Breast epithelium (tissue), 4 donors: ENCODE results near the gene FAM221B. TPM values are rescaled to one million over a fixed set of nuclear protein-coding genes. Genes with fewer than 3 reads are reported as not detected.
A peak's percentile ranks its signal among the peaks of the same experiment; 100 is the strongest.

Experiments
- DNase-seq, 2 donors: peaks; one replicate each; pipeline ENCODE4 v3.0.0-alpha.2; 2019; ENCODE audit warnings: low spot score in 2 of 2
- H3K27ac ChIP-seq, 2 donors: fragments of 200-600 bp; sonication (generic) in 1 of 2; one replicate each; pipeline ENCODE4 v1.5.1; 2016 to 2019; ENCODE audit warnings: mild to moderate bottlenecking in 1 of 2
- H3K27me3 ChIP-seq, 2 donors: fragments of 200-600 bp; sonication (generic) in 1 of 2; one replicate each; pipeline versions ENCODE4 v1.5.1 to v1.6.0; 2017 to 2019; ENCODE audit warnings: control low read depth in 1 of 2, mild to moderate bottlenecking in 1 of 2
- H3K36me3 ChIP-seq: fragments of 200-600 bp; one replicate; pipeline ENCODE4 v1.5.1; 2019
- H3K4me1 ChIP-seq, 2 donors: fragments of 200-600 bp; sonication (generic); one replicate each; pipeline ENCODE4 v1.5.1; 2016 to 2019; ENCODE audit warnings: control low read depth in 1 of 2
- H3K4me3 ChIP-seq, 3 donors: fragments of 200-600 bp; sonication (generic); 1 replicate in 2 of 3; 2 replicates in 1 of 3; pipeline ENCODE4 v1.5.1; 2016 to 2019; ENCODE audit warnings: mild to moderate bottlenecking in 3 of 3, moderate library complexity in 2 of 3
- H3K9me3 ChIP-seq, 2 donors: fragments of 200-600 bp; sonication (generic) in 1 of 2; one replicate each; pipeline ENCODE4 v1.5.1; 2016 to 2019; ENCODE audit warnings: control low read depth in 1 of 2
- POLR2A ChIP-seq: fragments of 450-650 bp; IDR thresholded peaks from one replicate; pipeline ENCODE4 v1.6.1; 2016; ENCODE audit warnings: antibody characterized with exemption, mild to moderate bottlenecking, moderate library complexity
- POLR2AphosphoS5 ChIP-seq, 3 donors: sonication (generic); formaldehyde crosslinking; IDR thresholded peaks; one replicate each; pipeline ENCODE4 v1.6.1; 2017; ENCODE audit warnings: antibody characterized with exemption in 3 of 3
- intact Hi-C: fragments of 100-400 bp; cut with DNase I; formaldehyde crosslinking; loops from one replicate; pipeline ENCODE4 v1.15.1; 2023; ENCODE audit warnings: low total_unique reads
- total RNA-seq, 3 donors: library from RNA; depleted of rRNA; stranded (reverse); fragments of >200 nt; gene quantifications; one replicate each; pipeline ENCODE4 v1.1.0, GENCODE V29; 2016
- TF ChIP-seq, protein P1 (sequence below), 3 donors: fragments of 450-650 bp; IDR thresholded peaks; one replicate each; pipeline ENCODE4 v1.5.1; 2016 to 2017; ENCODE audit warnings: antibody characterized with exemption in 3 of 3, mild to moderate bottlenecking in 3 of 3, moderate library complexity in 3 of 3

The FAM221B gene
- total RNA-seq, 3 donors from 2014 or later: 0.15 TPM; not detected in 2

- no peak for DNase-seq
- Histone ChIP-seq H3K9me3 (no peaks in the 10 kb centered on the region), H3K4me1 (no peaks in the 10 kb centered on the region), H3K36me3 (no peaks in the 10 kb centered on the region), H3K27ac (no peak overlapping the region), H3K27me3 (no peaks in the 10 kb centered on the region), H3K4me3 (no peak overlapping the region)
- TF ChIP-seq, protein P1, sequence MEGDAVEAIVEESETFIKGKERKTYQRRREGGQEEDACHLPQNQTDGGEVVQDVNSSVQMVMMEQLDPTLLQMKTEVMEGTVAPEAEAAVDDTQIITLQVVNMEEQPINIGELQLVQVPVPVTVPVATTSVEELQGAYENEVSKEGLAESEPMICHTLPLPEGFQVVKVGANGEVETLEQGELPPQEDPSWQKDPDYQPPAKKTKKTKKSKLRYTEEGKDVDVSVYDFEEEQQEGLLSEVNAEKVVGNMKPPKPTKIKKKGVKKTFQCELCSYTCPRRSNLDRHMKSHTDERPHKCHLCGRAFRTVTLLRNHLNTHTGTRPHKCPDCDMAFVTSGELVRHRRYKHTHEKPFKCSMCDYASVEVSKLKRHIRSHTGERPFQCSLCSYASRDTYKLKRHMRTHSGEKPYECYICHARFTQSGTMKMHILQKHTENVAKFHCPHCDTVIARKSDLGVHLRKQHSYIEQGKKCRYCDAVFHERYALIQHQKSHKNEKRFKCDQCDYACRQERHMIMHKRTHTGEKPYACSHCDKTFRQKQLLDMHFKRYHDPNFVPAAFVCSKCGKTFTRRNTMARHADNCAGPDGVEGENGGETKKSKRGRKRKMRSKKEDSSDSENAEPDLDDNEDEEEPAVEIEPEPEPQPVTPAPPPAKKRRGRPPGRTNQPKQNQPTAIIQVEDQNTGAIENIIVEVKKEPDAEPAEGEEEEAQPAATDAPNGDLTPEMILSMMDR (IDR thresholded peaks at IDR 0.05): no peak
- TF ChIP-seq POLR2A (no peak), POLR2AphosphoS5 (IDR thresholded peaks at IDR 0.05) (no peak)
- intact Hi-C loops: no loop called here
These were observed 22.4 kb downstream of the FAM221B start for GRCh38 chr9:35806101-35806500.

DNA sequence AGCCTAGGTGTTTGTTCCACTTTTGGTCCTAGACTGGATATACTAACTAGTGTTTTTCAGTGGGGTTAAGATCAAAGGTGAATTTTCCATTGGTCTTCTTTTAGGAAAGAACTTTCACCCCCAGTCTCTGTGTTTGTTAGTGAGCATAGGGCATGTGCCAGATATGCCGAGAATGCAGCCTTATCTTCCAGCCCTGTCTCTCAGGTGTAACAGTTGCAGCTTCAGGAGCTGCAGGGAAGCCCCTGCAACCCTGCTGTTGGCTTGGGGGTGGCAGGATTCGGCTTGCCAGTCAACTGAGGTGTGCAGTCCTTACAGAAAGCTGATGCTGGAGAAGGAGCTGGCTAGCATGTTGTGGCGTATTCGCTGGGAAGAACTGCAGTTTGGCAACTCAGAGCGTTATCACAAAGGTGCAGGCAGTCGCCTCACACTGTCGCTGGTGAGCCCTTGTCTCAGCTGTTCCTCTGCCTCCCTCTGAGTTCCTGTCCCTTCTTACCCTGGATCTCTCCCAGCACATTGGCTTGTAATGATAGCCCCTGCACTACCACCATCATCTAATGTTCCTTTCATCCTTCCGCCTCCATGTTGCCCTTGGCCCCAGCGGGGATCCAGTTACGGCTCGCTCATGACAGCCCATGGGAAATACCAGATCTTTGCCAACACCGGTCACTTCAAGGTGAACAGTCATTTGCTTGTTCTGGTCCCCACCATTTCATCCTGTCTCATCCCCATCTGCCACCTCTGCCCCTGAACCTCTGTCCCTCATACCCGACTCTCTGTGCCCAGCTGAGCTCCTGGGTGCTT lies 27.0 kb downstream of the FAM221B start:
- H3K4me1 ChIP-seq: no peaks in the 10 kb centered on the region
- intact Hi-C loops: no loop called here

GRCh38 chr9:35800530-35800929 lies 28.0 kb downstream of the FAM221B start:
- no peak for DNase-seq
- H3K4me1 ChIP-seq: no peaks in the 10 kb centered on the region
- no peaks in the 10 kb centered on the region for H3K36me3 ChIP-seq
- intact Hi-C loops: no loop called here
- no peaks in the 10 kb centered on the region for H3K9me3 ChIP-seq
- H3K27ac ChIP-seq: no peak overlapping the region
- TF ChIP-seq POLR2A: no peak
- TF ChIP-seq, protein P1 (IDR thresholded peaks at IDR 0.05): no peak
- TF ChIP-seq POLR2AphosphoS5 (IDR thresholded peaks at IDR 0.05): no peak
- no peaks in the 10 kb centered on the region for H3K27me3 ChIP-seq
- no peak overlapping the region for H3K4me3 ChIP-seq

More for the DNA sequence above, 27.0 kb downstream of the FAM221B start:
- TF ChIP-seq POLR2AphosphoS5 (IDR thresholded peaks at IDR 0.05): no peak
- TF ChIP-seq, protein P1 (IDR thresholded peaks at IDR 0.05): no peak
- TF ChIP-seq POLR2A: no peak
- no peak overlapping the region for H3K4me3 ChIP-seq
- no peak overlapping the region for H3K27ac ChIP-seq
- no peaks in the 10 kb centered on the region for H3K9me3 ChIP-seq
- no peaks in the 10 kb centered on the region for H3K27me3 ChIP-seq
- H3K36me3 ChIP-seq: no peaks in the 10 kb centered on the region
- DNase-seq: no peak

DNA sequence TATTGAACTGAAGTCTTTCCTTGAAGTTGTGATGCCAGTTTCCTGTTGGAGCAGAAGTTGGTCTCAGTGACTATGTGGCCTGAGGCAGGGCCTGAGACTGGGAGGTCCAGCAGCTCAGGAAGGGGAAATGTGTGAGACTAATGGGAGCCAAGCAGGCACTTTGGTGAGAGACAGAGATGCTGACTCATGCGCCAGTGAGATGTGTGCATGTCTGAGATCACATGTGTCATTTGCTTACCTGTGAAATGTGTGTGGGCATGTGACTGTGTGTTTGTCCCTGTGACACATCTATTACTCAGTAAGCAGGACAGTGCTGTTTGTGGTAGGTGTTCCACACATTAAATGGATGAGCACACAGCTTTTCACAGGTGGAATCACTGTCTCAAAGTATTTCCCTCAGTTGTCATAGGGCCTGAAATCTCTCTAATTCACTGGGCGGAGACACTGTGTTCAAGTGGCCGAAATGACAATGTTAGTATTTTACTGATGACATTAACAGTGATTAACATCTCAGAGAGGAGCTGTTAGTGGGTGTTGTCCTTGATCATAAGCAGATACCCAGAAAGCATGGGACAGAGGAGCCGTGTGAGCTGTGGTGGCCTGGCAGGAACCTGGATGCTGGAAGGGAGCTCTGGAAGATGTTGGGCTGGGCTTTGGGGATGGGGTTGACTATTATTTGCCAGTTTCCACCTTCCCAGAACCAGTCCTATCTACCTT lies 29.7 kb downstream of the FAM221B start:
- Histone ChIP-seq H3K4me1 (no peaks in the 10 kb centered on the region), H3K27me3 (no peaks in the 10 kb centered on the region), H3K36me3 (no peaks in the 10 kb centered on the region), H3K27ac (peak overlapping the region; percentile 21 to 48), H3K9me3 (no peaks in the 10 kb centered on the region), H3K4me3 (no peak overlapping the region)
- peak in 1 of 2 donors; percentile 40 for DNase-seq
- TF ChIP-seq, protein P1 (IDR thresholded peaks at IDR 0.05): no peak
- no peak for TF ChIP-seq POLR2AphosphoS5 (IDR thresholded peaks at IDR 0.05)
- no peak for TF ChIP-seq POLR2A
- intact Hi-C loops: no loop called here
